Breast epithelium (tissue), 3 donors: ENCODE data around the gene RALGAPA1.

Experiments
- POLR2A ChIP-seq: fragments of 450-650 bp; IDR thresholded peaks from one replicate; pipeline ENCODE4 v1.6.1; 2016; ENCODE audit warnings: antibody characterized with exemption, mild to moderate bottlenecking, moderate library complexity
- TF ChIP-seq, protein P1 (sequence below), 3 donors: fragments of 450-650 bp; IDR thresholded peaks; one replicate each; pipeline ENCODE4 v1.5.1; 2016 to 2017; ENCODE audit warnings: antibody characterized with exemption in 3 of 3, mild to moderate bottlenecking in 3 of 3, moderate library complexity in 3 of 3

DNA sequence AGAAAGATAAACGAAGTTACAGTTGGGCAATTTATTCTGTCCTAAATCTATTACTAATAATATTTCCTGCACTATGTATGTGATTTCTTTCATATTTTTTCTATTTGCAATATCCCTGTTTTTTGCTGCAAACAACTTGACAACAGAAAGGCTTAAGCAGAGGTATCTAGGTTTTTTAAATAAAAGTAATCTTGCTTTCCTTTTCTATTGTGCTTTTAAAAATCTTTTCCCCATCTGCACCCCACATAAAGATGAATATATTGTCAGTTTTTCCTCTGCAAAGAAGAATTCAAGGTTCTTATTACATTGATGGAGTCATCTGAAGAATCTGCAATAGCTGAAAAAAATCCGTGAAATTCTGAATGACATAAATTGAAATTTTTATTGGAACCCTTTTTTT lies 502 bp upstream of the RALGAPA1 start:
- TF ChIP-seq, protein P1, sequence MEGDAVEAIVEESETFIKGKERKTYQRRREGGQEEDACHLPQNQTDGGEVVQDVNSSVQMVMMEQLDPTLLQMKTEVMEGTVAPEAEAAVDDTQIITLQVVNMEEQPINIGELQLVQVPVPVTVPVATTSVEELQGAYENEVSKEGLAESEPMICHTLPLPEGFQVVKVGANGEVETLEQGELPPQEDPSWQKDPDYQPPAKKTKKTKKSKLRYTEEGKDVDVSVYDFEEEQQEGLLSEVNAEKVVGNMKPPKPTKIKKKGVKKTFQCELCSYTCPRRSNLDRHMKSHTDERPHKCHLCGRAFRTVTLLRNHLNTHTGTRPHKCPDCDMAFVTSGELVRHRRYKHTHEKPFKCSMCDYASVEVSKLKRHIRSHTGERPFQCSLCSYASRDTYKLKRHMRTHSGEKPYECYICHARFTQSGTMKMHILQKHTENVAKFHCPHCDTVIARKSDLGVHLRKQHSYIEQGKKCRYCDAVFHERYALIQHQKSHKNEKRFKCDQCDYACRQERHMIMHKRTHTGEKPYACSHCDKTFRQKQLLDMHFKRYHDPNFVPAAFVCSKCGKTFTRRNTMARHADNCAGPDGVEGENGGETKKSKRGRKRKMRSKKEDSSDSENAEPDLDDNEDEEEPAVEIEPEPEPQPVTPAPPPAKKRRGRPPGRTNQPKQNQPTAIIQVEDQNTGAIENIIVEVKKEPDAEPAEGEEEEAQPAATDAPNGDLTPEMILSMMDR (IDR thresholded peaks at IDR 0.05): no peak
- TF ChIP-seq POLR2A: no peak
